H1 (cell line): Measurements from ENCODE around the gene FADS6. TPM values are rescaled to one million over a fixed set of nuclear protein-coding genes. Genes with fewer than 3 reads are reported as not detected.

ENCODE experiments used
- CTCF ChIA-PET: fragments of 300-600 bp; sonication (Branson Sonifier 250); formaldehyde crosslinking; loops from one replicate; lab custom pipeline; 2021; ENCODE audit not compliant: partially characterized antibody; lab: Charles Lee
- POLR2A ChIA-PET: fragments of 300-600 bp; sonication (Branson Sonifier 250); formaldehyde crosslinking; loops from one replicate; lab custom pipeline; 2021; ENCODE audit warnings: inconsistent platforms; ENCODE audit not compliant: partially characterized antibody; lab: Charles Lee
- DNase-seq, 2 experiments: peaks; one replicate each; pipeline versions ENCODE4 v3.0.0 to v3.0.0-alpha.2; 2010 to 2022; ENCODE audit warnings: low spot score in 2 of 2, low read depth in 1 of 2, mixed read lengths in 1 of 2
- FAIRE-seq: peaks from 2 replicates; lab custom pipeline; 2011; peaks lifted over from hg19 to GRCh38; lab: Jason Lieb, UNC
- H2AFZ ChIP-seq: 2 replicates; pipeline ENCODE4 v1.8.1; 2012; ENCODE audit warnings: low read length, inconsistent platforms
- H2AK5ac ChIP-seq: 2 replicates; pipeline ENCODE4 v1.6.1; 2013; ENCODE audit warnings: low read depth, low read length
- H2BK120ac ChIP-seq: replicated peaks from 2 replicates; pipeline ENCODE3; 2013; ENCODE audit warnings: low read depth, low read length, inconsistent platforms
- H2BK12ac ChIP-seq: 2 replicates; pipeline ENCODE4 v1.6.1; 2013; ENCODE audit warnings: low read depth, low read length
- H2BK15ac ChIP-seq: 2 replicates; pipeline ENCODE4 v1.6.1; 2013; ENCODE audit warnings: low read length
- H2BK20ac ChIP-seq: 2 replicates; pipeline ENCODE4 v1.6.1; 2013; ENCODE audit warnings: low read length
- H2BK5ac ChIP-seq: 2 replicates; pipeline ENCODE4 v1.6.1; 2013; ENCODE audit warnings: low read depth, low read length
- H3K14ac ChIP-seq: 2 replicates; pipeline ENCODE4 v1.6.1; 2013; ENCODE audit warnings: inconsistent platforms; ENCODE audit not compliant: insufficient read length
- H3K18ac ChIP-seq: 2 replicates; pipeline ENCODE4 v1.6.1; 2013; ENCODE audit warnings: low read length; ENCODE audit errors: extremely low read depth
- H3K23ac ChIP-seq: 2 replicates; pipeline ENCODE4 v1.6.1; 2013; ENCODE audit warnings: inconsistent platforms; ENCODE audit not compliant: insufficient read length
- H3K23me2 ChIP-seq: 2 replicates; pipeline ENCODE4 v1.6.1; 2013; ENCODE audit warnings: low read depth, low read length
- H3K27ac ChIP-seq: 2 replicates; pipeline ENCODE4 v1.6.1; 2011; ENCODE audit warnings: low read depth, low read length, inconsistent platforms
- H3K27me3 ChIP-seq, 4 experiments: replicated peaks in 1 of 4; 1 replicate in 1 of 4; 2 replicates in 3 of 4; pipeline versions ENCODE4 v1.6.1 to v1.8.1; 2011 to 2013; ENCODE audit warnings: low read length in 3 of 4, mild to moderate bottlenecking in 3 of 4, inconsistent platforms in 2 of 4, mixed read lengths in 2 of 4, moderate library complexity in 1 of 4; ENCODE audit not compliant: control insufficient read depth in 3 of 4, insufficient read depth in 3 of 4; ENCODE audit errors: extremely low read depth in 1 of 4
- H3K36me3 ChIP-seq, 4 experiments: 2 replicates each; pipeline versions ENCODE4 v1.6.1 to v1.8.1; 2011 to 2013; ENCODE audit warnings: mild to moderate bottlenecking in 4 of 4, low read length in 3 of 4, moderate library complexity in 2 of 4, control low read depth in 1 of 4, inconsistent platforms in 1 of 4; ENCODE audit not compliant: insufficient read depth in 4 of 4, control insufficient read depth in 2 of 4
- H3K4ac ChIP-seq: replicated peaks from 2 replicates; pipeline ENCODE3; 2013; ENCODE audit warnings: low read length, low read depth, mixed read lengths, inconsistent platforms; ENCODE audit not compliant: insufficient read length
- H3K4me1 ChIP-seq, 4 experiments: replicated peaks in 1 of 4; 1 replicate in 1 of 4; 2 replicates in 3 of 4; pipeline versions ENCODE4 v1.6.1 to v1.8.1; 2011 to 2013; ENCODE audit warnings: low read length in 3 of 4, inconsistent platforms in 2 of 4, mixed read lengths in 1 of 4; ENCODE audit not compliant: insufficient read depth in 4 of 4, control insufficient read depth in 3 of 4
- H3K4me2 ChIP-seq, 2 experiments: 2 replicates each; pipeline versions ENCODE4 v1.6.1 to v1.8.1; 2011 to 2013; ENCODE audit warnings: low read depth in 2 of 2, low read length in 2 of 2, control low read depth in 1 of 2, inconsistent platforms in 1 of 2, mild to moderate bottlenecking in 1 of 2; ENCODE audit not compliant: insufficient read depth in 1 of 2
- H3K4me3 ChIP-seq, 4 experiments: fragments of 200-600, 300-600 bp in 1 of 4; sonication (generic), shearing (Covaris generic), sonication (Bioruptor Twin) in 1 of 4; 2 replicates each; pipeline versions ENCODE4 v1.5.1 to v1.8.1; 2011 to 2016; ENCODE audit warnings: low read length in 4 of 4, low read depth in 3 of 4, control low read depth in 2 of 4, inconsistent platforms in 2 of 4, mild to moderate bottlenecking in 2 of 4, mixed read lengths in 1 of 4, moderate library complexity in 1 of 4; ENCODE audit not compliant: insufficient read depth in 2 of 4; ENCODE audit errors: extremely low read depth in 1 of 4
- H3K56ac ChIP-seq: replicated peaks from 2 replicates; pipeline ENCODE3; 2013; ENCODE audit warnings: low read depth, mild to moderate bottlenecking, mixed read lengths, low read length, inconsistent platforms; ENCODE audit not compliant: insufficient read length
- H3K79me1 ChIP-seq: 2 replicates; pipeline ENCODE4 v1.6.1; 2013; ENCODE audit warnings: low read depth, low read length, control low read depth
- H3K79me2 ChIP-seq, 2 experiments: 2 replicates each; pipeline versions ENCODE4 v1.6.1 to v1.8.1; 2012 to 2013; ENCODE audit warnings: low read length in 2 of 2, mild to moderate bottlenecking in 2 of 2, inconsistent platforms in 1 of 2; ENCODE audit not compliant: insufficient read depth in 2 of 2, control insufficient read depth in 1 of 2
- H3K9ac ChIP-seq, 4 experiments: replicated peaks in 1 of 4; 1 replicate in 1 of 4; 2 replicates in 3 of 4; pipeline versions ENCODE4 v1.6.1 to v1.8.1; 2011 to 2013; ENCODE audit warnings: low read depth in 3 of 4, low read length in 3 of 4, control low read depth in 2 of 4, mild to moderate bottlenecking in 2 of 4, moderate library complexity in 2 of 4, inconsistent platforms in 1 of 4; ENCODE audit errors: extremely low read depth in 1 of 4
- H3K9me3 ChIP-seq, 2 experiments: 2 replicates each; pipeline versions ENCODE4 v1.6.1 to v1.8.1; 2012 to 2013; ENCODE audit warnings: mild to moderate bottlenecking in 2 of 2, moderate library complexity in 2 of 2, control low read depth in 1 of 2, inconsistent platforms in 1 of 2, low read depth in 1 of 2, low read length in 1 of 2, mixed read lengths in 1 of 2; ENCODE audit not compliant: insufficient read depth in 2 of 2
- H4K20me1 ChIP-seq, 2 experiments: replicated peaks in 1 of 2; 2 replicates each; pipeline versions ENCODE3 to v1.8.1; 2011 to 2013; ENCODE audit warnings: inconsistent platforms in 2 of 2, low read length in 2 of 2, mild to moderate bottlenecking in 1 of 2; ENCODE audit not compliant: insufficient read depth in 2 of 2, control insufficient read depth in 1 of 2
- H4K5ac ChIP-seq: 2 replicates; pipeline ENCODE4 v1.6.1; 2013; ENCODE audit warnings: low read length, low read depth, mixed read lengths, inconsistent platforms; ENCODE audit not compliant: insufficient read length
- H4K8ac ChIP-seq: 2 replicates; pipeline ENCODE4 v1.8.0; 2013; ENCODE audit warnings: mild to moderate bottlenecking, moderate library complexity, low read length, inconsistent platforms; ENCODE audit not compliant: insufficient read depth; ENCODE audit errors: extremely low read depth
- H4K91ac ChIP-seq: replicated peaks from 2 replicates; pipeline ENCODE3; 2013; ENCODE audit warnings: low read length, mixed read lengths, inconsistent platforms; ENCODE audit not compliant: insufficient read length
- ATF2 ChIP-seq: IDR thresholded peaks from 2 replicates; pipeline ENCODE4 v1.6.1; 2012; ENCODE audit warnings: low read length, inconsistent platforms
- ATF3 ChIP-seq: IDR thresholded peaks from 2 replicates; pipeline ENCODE4 v1.6.1; 2011; ENCODE audit warnings: low read depth, mild to moderate bottlenecking, low read length; ENCODE audit not compliant: insufficient read depth
- FOSL1 ChIP-seq: IDR thresholded peaks from 2 replicates; pipeline ENCODE4 v1.6.1; 2011; ENCODE audit warnings: mild to moderate bottlenecking, low read depth, low read length, moderate library complexity; ENCODE audit not compliant: insufficient read depth
- SAP30 ChIP-seq: fragments of 300-600 bp; sonication (generic); IDR thresholded peaks from 2 replicates; pipeline ENCODE4 v1.7.1; 2012; ENCODE audit warnings: low read length, moderate library complexity, mild to moderate bottlenecking, inconsistent platforms; ENCODE audit not compliant: insufficient read depth, insufficient replicate concordance
- WGBS, 2 experiments: shearing (Covaris generic) in 1 of 2; methylation state at CpG; one replicate each; pipeline versions ENCODE4 v1.1.6 to v1.1.7; 2013 to 2015; ENCODE audit warnings: low lambda C conversion rate in 2 of 2, mixed read lengths in 2 of 2, inconsistent platforms in 1 of 2, low coverage in 1 of 2, missing lambda C conversion rate in 1 of 2; ENCODE audit not compliant: insufficient replicate concordance in 2 of 2, insufficient coverage in 1 of 2, insufficient read length in 1 of 2; ENCODE audit errors: extremely low coverage in 1 of 2, missing lambda C conversion rate in 1 of 2; 5-methylcytosine and 5-hydroxymethylcytosine counted together
- polyA plus RNA-seq, 7 experiments: library from polyadenylated mRNA; depleted of rRNA in 3 of 7; stranded (reverse) in 5 of 7; unstranded in 2 of 7; fragments of >200 nt in 5 of 7; fragments of 200-250 nt in 2 of 7; gene quantifications; 1 replicate in 5 of 7; 2 replicates in 1 of 7; 4 replicates in 1 of 7; pipeline versions ENCODE4 v1.2.1 to v1.2.3, GENCODE V29; 2011 to 2013; ENCODE audit warnings: missing spikeins in 2 of 7, mixed read lengths in 2 of 7
- total RNA-seq: library from RNA; stranded (reverse); fragmentation: NEBNext Ultra II Directional; extraction: Animal tissue kit (Norgen Biotek cat#: 25700); gene quantifications from 2 replicates; pipeline ENCODE4 v1.2.1, GENCODE V29; 2021

FADS6 gene
- total and polyA plus RNA-seq, 2 of the 8 experiments (the other 6 are each of a cell fraction or from before 2014, with no cell fraction given) = 0.56 to 2.5 TPM

GRCh38 chr17:74928786-74929185, 35.4 kb upstream of the FADS6 start:
- no peak for TF ChIP-seq FOSL1
- TF ChIP-seq ATF3 = no peak
- no peak for TF ChIP-seq SAP30
- TF ChIP-seq ATF2 = no peak
- no peak for FAIRE-seq
- CTCF ChIA-PET = interaction anchor here (0.6 to 49.9 kb wide), 7 partner anchors 23 to 322 kb away, joined by 3 to 1072 read pairs (median 6); partner anchors contain the start of gene MRPL58

More at GRCh38 chr17:74928786-74929185, 35.4 kb upstream of the FADS6 start:
- Histone ChIP-seq H3K27ac (no peak overlapping the region), H3K18ac (no peak overlapping the region), H2BK120ac (no peak overlapping the region), H4K8ac (no peak overlapping the region), H3K36me3 (no peaks in the 10 kb centered on the region; a peak in 1 of 8 replicates), H4K91ac (no peak overlapping the region), H2AFZ (no peak overlapping the region), H3K4me2 (no peak overlapping the region), H3K4me1 (peaks cover 0 to 10% (median 7%) of the 10 kb centered on the region in 4 experiments; a peak in 4 of 7 replicates), H3K27me3 (peaks cover 26 to 55% (median 46%) of the 10 kb centered on the region in 4 experiments), H3K23me2 (peaks cover 4% of the 10 kb centered on the region; the same call in 1 of the 2 replicates), H4K5ac (no peak overlapping the region), H3K23ac (no peak overlapping the region), H3K14ac (no peak overlapping the region), H2AK5ac (no peak overlapping the region), H3K9me3 (no peaks in the 10 kb centered on the region), H3K79me1 (no peaks in the 10 kb centered on the region), H3K79me2 (no peaks in the 10 kb centered on the region), H3K56ac (no peak overlapping the region), H2BK5ac (no peak overlapping the region), H4K20me1 (peaks cover 0 to 5% of the 10 kb centered on the region in 2 experiments), H2BK20ac (no peak overlapping the region), H2BK12ac (no peak overlapping the region), H3K9ac (no peak overlapping the region), H3K4ac (no peak overlapping the region), H2BK15ac (no peak overlapping the region), H3K4me3 (no peak overlapping the region)
- WGBS, 2 experiments = 75% methylated on average over 4 of the region's 6 CpGs; no CpG with 5 or more reads in 1 of the 2 experiments
- no peak for DNase-seq
- POLR2A ChIA-PET = no interaction called here
